ENCODE measurements around the gene VPS13D.
"Not testable (repeated sequence)": the region's sequence is repeated elsewhere in the genome, so short reads cannot be mapped to it uniquely, and the experiment has no call there.

Gene VPS13D

DNA sequence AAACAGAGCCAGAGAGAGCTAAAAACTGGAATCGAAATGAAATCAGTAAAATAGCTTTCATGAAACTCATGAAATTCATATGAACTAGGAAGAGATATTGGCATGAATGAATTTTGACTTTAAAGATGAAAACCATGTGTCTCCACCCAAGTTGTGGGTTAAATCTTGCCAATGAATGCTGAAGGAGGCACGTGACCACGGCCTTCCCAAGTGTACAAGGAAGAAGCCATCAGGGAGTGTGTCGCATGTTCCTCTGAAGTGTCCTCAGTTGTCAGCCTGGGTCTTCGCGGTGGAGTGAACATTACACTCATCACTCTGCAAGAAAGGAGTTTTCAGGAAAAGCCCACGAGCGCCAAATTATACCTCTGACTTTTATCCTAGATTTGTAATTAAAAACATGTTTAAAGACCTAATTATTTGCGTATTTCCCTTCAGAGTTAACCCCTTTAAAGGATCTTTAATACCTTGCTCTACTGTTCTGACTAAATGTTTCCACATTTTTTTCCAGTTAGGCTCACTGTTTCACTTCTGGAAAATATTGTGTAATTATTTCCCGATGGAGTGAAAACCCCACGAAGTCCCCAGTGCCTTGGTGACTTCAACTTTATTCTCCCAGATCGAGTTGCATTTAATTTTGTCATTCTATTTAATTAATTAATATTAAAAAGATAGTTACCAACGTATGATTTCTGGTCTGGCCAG, 269.9 kb downstream of the VPS13D start:
- no peak for DNase-seq

DNA sequence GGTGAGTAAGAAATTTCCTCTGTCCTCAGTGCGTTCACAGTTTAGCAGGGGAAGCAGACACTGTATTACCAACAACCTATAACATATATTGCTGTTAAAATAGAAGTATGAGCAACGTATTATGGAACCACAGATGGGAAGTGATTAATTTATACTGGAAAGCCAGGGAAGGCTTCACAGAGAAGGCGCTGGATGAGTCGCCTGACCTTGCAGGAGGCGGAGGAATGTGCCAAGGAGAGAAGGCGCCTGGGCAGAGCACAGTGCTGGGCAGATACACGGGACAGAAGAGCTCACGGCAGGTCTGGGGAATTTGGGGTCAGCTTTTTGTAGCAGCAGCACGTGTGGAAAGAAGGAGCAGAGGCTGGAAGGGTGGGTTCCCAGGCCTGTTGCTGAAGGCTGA, 271.8 kb downstream of the VPS13D start:
- no peak for DNase-seq

DNA sequence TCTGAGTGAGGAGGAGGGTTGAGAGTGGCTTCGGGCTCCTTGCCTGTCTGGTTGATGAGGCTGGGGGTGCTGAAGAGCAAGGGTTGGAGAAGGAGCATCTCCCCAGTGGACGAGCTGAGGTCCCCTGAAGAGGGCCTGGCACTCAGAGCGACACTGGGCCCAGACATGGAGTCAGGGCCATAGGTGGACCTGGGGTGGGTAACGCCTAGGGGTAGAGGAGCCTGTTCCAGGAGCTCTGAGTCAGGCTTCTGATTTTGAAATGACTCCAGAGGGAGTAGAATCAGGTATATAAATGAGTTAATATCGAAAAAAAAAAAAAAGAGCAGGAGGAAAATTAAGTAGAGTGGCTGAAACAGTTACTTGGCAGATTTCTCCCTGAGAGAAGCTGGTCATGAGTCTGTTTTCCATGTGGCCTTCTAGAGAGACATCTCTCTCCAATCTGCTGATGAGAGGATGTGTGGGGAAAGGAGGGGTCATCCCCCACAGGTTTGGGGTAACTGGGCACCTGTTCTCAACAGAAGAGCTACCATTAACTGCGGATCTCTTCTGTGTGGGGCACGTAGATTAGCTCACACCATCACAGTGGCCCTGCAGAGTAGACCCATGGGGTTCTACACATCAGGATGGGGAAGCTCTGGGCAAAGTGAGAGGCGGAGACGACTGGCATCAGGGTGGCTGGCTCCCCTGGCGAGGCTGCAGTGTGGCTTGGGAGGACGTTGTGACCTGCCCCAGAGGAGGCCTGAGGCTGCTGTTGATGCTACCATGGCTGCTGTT, 272.7 kb downstream of the VPS13D start:
- no peak for DNase-seq

DNA sequence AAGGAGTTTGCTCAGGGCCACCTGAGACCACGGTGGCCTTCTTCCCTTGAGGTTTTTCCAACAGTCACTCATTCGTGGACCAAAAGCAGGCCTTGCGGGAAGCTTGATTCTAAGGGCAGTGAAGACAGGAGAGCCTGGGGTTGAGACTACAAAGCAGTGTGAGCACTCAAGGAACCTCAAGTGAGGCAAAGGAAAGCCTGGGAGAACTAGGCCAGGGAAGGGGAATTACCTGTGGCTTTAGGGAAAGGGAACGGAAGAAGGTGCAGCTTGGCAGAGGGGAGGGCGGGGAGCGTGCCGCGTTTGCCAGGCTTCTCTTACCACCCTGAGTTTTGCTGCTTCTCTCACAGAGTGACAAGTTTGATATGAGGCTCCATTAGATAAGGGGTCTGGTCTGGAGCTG, 273.9 kb downstream of the VPS13D start:
- DNase-seq = no peak

DNA sequence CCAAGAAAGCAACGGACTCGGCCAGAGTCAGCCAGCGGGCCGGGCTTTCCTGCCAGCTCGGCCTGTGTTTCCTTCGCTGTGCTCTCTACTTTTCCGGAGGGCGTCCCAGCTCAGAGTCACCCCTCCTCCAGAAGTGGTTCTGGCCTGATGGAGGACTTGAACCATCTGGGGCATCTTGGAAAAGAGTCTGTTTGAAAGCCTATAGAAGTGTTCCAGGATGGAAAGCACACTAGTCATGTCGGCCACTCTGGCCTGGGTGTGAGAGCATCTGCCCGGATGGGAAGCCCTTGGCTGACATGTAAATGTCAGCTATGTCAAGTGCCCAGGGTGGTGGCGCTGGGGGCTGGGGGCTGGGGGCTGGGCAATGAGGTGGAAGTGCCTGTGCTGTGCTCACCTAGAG, 274.8 kb downstream of the VPS13D start:
- DNase-seq = no peak

DNA sequence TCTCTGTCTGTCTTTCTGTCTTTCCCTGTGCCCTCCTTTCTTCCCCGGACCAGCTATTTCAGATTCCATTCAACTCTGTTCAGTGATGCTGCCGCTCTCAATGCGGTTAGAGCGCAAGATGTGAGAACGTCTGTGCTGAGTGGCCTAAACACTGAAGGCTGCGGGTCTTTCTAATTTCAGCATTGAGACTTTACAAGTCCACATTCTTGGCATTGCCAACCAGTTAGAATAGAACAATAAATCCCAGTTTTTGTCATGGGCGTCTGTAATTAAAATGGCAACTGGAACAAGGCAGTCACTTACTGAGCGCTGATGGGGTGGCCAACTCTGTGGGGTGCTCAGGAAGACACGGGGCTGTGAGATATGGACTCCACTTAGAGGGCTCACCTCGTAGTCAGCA, 275.4 kb downstream of the VPS13D start:
- no peak for DNase-seq

DNA sequence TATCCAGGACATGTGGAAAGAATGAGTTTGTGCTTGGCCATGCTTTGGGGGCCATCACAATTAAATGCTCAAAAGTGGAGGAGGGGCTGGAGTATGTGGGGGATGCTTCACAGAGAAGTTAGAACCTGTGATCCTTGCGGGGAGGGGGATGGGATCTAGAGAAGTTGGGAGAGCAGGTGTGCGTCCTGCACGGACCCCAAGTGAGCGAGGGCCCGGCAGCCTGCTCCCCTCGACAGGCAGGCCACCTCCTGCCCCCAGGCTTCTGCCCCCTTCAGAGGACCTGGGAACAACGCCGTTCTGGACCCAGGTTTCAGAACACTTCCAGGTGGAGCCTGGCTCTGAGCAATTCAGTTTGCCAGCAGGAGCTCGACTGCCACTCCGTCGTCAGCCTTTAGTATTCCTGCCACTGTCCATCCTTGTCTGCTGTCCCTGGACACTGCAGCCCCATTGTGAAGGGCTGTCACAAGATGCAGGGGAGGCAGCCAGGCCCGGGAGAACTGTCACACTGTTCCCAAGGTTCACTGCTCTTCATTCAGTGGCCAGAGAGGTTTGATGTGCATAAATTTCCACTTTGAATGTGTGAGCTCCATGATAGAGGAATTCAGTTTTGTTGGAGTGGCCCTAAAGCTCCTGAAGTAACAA, 275.9 kb downstream of the VPS13D start:
- no peak for DNase-seq

DNA sequence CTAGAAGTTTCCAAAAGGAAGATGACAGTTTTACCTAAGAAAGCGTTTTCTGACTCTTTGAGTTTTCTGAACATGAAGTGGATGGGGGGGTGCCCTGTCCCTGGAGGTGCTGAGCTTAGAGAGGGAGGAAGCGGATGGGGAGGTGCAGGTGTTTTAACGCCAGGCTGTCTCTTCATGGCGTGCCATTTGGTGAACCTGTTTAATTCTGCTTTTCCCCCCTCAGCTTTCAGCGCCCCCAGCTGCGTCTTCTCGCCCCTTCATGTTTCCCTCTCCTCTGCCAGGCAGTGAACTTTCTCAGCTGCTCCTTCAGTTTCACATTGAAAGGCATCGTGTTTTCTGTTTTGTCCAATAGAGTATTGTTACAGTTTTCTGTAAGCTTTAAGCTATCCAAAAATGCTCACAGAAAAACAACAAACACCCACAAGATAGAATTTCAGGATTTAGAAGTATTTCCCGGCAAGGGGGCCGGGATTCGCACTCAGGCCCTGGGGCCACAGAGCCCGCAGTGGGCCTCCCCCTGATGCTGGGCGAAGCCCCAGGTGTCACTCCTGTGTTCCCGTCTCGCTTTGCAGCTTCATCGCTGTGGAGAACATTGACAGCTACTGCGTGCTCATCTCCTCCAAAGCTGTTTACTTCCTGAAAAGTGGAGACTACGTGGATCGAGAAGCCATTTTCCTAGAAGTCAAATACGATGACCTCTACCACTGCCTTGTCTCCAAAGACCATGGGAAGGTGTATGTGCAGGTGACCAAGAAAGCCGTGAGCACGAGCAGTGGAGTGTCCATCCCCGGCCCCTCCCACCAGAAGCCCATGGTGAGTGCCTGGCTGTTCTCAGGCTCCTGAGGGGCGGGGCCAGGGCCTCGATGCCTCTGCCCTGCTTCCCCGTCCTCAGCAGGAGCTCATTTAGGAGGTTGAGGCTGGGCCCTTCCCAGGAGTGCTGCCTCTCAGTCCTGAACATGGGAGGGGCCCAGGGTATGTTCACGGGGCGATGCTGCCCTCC, 276.8 kb downstream of the VPS13D start:
- DNase-seq = no peak

DNA sequence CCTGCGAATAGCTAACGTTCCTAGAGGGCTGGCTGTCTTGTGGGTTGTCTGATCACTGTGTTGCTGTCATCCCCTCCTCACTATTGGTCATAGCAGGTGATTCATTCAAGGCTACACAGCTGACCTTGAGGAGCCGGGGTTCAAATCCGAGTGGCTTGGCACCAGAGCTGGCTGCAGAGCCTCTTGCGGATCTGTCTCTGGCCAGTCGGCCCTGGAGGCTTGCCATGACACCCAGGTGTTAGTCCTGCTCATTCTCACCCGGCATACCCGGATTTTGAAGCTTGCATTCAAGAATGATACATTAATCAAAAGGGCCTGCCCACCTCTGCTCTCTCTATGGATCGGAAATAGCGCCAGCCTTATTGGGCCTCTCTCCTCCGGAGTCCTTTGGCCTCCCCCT, 277.8 kb downstream of the VPS13D start:
- no peak for DNase-seq

DNA sequence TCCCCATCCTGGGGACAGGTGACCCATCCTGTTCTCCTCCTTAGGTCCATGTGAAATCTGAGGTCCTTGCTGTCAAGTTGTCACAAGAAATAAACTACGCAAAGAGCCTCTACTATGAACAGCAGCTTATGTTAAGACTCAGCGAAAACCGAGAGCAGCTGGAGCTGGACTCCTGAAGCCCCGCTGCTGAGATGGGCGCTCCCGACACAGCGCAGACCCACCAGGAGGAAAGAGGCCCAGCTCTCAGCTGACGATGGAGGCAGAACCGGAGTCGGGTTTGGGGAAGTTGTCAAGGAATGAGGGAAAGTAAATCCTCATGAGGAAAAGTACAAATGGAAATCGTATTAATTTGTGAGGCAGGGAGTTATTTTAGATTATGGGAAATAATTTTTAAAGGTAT, 279.0 kb downstream of the VPS13D start:
- DNase-seq = no peak

DNA sequence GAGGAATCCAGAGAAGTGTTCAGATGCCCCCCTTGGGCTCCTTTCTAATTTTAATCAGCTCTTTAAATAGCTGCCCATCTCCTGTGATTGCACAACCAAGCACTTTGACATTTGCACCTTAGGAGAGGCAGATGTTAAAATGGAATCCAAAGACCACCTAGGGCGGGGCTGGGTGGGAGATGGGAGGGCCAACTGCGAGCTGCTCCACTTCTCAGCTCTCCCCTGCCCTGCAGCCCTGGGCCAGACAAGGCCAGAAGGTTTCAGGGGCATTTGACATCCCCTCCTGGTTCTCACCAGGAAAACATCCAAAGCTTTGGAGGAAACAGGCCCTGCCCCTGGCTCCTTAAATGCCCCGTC, 281.3 kb downstream of the VPS13D start:
- DNase-seq = no peak

DNA sequence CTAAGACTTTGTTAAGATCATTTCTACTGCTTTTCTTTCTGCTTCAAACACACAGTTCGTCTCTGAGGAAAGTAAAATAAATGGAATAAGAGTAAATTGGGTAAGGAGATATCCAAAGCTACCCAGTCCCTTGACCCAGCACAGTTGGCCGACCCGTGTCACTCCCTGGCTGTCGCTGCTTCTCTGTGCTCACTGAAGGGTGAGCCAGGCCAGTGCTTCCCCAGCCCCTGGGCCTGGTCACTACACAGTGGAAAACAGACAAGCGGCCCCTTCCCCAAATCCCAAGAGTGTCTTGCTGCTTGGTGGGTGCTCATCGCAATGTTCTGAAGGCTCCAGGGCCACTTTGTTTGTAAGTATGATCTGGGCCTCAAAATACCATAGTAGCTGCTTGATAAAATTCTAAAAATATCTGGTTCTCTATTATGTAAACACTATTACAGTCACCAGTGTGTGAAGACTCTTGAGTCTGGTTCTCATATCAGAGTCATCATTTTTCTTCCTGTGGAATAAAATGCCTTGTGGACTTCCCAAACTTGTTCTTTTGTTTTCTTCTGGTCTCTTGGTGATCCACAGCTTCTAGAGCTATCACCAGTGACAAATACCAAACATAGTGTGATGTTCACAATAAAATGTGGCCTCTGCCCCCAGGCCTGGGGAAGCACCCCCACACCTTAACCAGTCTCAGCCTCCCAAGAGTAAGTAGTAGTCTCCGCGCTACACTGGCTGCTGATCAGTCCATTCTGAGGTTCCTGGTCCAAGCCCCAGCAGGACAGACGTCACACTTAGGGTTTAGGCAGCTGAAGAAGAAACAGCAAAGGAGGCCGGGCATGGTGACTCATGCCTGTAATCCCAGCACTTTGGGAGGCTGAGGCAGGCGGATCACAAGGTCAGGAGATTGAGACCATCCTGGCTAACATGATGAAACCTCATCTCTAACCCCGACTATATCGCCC, 282.0 kb downstream of the VPS13D start:
- DNase-seq = no peak

DNA sequence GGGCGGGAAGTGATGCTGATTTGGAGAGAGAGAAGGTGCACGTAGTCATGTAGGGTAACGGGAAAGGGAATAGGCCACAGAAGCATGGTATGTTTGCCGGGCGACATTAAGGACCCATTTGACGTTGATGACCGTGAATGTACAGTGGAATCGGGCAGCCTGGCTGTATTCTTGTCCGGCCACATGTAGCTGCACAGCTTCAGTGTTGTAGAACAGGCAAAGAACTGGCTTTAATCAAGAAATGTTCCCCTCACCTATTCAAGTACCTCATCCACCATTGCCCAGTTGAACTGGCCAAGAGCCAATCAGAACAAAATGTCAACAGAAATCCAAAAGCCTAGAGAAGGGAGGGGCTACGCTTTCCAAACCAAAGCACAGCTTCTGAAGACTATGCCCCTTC, 283.4 kb downstream of the VPS13D start:
- DNase-seq = no peak

DNA sequence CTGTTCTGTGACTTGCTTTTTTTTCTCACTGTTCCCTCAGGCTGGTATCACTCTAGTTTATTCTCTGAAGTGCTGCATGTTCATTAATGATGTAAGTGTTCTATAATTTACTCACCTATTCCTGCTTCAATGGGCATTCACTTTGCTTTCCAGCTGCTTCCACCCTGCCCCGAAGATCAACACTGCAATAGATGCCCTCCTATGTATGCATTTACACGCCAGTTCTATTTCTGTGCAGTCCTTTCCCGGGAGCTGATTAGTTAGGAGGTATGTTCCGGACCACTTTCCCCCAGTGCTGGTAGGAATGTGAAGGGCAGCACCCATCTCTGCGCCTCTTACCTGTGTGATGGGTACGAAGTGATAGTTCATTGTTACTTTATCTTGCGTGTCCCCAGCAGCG, 284.8 kb downstream of the VPS13D start:
- DNase-seq = no peak

DNA sequence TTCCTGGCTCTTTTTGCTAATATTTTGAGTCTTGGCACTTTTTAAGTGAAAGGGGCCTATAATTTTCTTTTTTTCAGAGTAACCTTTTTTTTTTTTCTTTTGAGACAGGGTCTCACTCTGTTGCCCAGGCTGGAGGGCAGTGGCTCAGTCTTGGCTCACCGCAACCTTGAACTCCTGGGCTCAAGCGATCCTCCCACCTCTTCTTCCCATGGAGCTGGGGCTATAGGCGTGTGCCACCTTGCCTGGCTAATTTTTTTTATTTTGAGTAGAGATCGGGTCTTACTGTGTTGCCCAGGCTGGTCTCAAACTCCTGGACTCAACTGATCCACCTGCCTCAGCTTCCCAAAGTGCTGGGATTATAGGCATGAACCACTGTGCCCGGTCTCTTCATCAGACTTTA, 285.4 kb downstream of the VPS13D start:
- no peak for DNase-seq

DNA sequence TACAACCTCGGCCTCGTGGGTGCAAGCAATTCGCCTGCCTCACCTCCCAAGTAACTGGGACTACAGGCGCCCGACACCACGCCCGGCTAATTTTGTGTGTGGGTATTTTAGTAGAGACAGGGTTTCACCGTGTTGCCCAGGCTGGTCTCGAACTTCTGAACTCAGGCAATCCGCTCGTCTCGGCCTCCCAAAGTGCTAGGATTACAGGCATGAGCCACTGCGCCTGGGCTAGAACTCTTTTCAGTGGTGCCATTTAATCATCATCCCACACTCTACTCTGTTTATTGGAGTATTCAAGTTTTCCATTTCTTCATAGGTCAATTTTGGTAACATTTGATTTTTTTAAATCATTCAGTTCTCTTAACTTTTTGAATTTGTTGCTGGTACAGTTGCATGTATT, 286.9 kb downstream of the VPS13D start:
- DNase-seq = no peak

DNA sequence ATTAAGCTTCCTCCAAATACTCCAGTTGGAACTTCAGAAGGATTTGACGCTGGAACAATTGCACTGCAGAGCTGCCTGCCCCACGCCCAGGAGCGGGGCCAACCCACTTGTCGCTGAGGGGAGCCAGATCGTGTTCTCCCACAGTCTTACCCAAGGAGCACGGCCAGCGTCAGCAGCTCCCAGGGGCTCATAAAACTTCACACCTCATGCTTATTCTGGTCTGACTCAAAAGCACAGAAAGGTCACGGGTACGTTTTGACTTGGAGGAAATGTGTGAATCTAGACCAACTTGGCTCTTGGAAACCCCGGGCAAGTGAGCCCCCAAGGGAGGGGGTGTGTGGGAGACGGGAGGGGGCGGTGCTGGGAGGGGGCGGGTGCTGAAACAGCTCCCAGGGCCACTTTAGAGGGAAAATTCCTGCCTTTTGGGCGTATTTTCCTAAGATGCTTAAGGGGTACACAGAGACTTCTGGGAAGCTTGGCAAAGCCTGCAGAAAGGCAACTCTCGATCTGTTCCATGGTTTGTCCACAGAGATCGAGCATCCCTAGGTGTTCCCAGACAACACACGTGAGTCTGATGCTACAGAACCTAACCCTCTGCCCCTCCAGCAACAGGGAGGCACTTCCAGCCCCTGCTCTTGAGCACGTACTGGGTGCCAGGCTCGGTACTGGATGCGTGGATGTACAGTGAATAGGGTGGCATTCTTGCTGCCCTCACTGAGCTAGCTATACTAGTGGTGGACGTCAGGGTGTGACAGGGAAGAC, 289.3 kb downstream of the VPS13D start:
- no peak for DNase-seq

DNA sequence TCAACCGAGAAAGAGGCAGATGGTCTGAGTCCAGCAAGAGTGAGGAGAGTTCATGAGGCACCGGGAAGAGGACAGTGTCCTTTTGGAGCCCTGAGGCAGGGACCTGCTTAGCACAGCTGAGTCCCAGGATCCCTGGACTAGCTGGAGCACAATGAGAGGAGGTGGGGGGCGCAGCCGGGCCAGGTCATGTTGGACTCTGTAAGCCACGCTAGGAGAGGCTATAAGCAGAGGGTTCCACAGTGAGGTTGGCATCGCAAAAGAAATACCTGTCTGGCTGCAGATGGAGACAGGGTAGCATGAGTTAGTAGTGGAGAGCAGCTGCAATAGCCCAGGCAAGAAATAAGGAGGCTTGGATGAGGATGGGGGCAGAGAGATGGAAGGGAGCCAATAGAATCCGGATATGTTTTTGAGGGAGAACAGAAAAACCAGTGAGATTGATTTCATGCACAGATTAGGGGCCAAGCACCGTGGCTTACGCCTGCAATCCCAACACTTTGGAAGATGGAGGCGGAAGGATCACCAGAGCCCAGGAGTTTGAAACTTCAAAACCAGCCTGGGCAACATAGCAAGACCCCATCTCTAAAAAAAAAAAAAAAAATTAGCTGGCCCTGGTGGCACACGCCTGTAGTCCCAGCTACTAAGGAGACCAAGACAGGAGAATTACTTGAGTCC, 290.0 kb downstream of the VPS13D start:
- DNase-seq = no peak

DNA sequence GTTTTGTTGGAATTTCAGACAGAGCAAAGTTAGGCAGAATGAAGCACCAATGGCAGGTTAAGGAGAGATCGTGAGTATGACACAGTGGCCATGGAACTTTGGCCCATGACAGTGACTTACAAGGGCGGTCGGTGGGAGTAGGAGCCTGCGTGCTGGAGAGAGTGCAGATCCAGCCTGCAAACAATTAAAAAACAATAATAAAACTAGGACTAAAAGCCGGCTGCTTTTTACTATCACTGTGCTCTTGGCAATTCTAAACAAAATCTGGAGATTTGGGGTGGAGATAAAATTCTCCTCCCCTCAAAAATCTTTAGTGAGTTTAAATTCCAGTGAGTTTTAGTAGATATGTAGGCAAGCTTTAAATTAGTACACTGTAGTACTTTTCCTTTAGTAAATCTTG, 291.3 kb downstream of the VPS13D start:
- DNase-seq = no peak

DNA sequence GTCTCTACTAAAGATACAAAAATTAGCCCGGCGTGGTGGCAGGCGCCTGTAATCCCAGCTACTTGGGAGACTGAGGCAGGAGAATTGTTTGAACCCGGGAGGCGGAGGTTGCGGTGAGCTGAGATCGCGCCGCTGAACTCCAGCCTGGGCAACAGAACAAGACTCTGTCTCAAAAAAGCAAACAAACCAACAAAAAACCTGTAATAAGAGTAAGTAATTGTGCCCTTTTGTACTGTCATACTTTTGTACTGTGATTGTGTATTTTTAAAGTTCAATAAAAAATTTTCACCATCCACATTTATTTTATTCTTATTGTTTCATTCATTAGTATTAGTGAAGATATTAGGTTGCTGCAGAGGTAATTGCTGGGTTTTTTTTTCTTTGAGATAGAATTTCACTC, 292.9 kb downstream of the VPS13D start:
- DNase-seq = not testable (repeated sequence)
